ENCODE results near the gene RNF31.

Gene RNF31

DNA sequence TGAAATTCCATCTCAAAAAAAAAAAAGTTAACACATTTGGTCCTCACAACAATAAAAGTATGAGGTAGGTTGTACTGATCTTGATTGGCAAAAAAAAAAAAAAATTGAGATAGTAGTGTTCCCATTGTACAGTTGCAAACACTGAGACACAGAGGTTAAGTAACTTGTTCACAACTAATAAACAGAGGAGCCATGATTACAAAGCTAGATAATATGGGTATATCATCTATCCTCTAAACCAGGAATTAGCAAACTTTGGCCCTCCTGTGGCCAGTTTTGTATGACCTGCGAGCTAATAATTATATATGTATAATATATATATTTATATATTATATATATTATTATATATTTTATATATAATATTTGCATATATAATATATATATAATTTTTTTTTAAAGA, 13.6 kb upstream of the RNF31 start:
- no peak overlapping the region for H3K4me3 ChIP-seq (ENCODE audit: low read depth, low read length)
- TF ChIP-seq, protein P1, sequence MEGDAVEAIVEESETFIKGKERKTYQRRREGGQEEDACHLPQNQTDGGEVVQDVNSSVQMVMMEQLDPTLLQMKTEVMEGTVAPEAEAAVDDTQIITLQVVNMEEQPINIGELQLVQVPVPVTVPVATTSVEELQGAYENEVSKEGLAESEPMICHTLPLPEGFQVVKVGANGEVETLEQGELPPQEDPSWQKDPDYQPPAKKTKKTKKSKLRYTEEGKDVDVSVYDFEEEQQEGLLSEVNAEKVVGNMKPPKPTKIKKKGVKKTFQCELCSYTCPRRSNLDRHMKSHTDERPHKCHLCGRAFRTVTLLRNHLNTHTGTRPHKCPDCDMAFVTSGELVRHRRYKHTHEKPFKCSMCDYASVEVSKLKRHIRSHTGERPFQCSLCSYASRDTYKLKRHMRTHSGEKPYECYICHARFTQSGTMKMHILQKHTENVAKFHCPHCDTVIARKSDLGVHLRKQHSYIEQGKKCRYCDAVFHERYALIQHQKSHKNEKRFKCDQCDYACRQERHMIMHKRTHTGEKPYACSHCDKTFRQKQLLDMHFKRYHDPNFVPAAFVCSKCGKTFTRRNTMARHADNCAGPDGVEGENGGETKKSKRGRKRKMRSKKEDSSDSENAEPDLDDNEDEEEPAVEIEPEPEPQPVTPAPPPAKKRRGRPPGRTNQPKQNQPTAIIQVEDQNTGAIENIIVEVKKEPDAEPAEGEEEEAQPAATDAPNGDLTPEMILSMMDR (IDR thresholded peaks at IDR 0.05; ENCODE audit: low read depth, low read length, missing control alignments): no peak
- DNase-seq (ENCODE audit: low read depth): no peak

DNA sequence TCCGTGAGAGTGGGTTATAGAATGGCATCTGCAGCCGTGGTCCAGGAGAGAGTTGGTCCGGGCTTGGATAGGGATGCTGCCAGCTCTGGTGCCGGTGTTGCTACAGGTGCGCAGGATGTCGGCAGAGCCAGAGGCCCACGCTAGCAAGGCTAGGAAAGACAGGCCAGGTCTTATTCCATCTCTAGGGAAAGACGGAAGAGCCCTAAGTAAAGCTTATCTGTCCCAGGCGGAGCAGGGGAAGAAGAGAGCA, 11.8 kb upstream of the RNF31 start:
- H3K4me3 ChIP-seq (ENCODE audit: low read depth, low read length): peak overlapping the region; percentile 95
- DNase-seq (ENCODE audit: low read depth): no peak
- TF ChIP-seq, protein P1 (IDR thresholded peaks at IDR 0.05; ENCODE audit: low read depth, low read length, missing control alignments): no peak

DNA sequence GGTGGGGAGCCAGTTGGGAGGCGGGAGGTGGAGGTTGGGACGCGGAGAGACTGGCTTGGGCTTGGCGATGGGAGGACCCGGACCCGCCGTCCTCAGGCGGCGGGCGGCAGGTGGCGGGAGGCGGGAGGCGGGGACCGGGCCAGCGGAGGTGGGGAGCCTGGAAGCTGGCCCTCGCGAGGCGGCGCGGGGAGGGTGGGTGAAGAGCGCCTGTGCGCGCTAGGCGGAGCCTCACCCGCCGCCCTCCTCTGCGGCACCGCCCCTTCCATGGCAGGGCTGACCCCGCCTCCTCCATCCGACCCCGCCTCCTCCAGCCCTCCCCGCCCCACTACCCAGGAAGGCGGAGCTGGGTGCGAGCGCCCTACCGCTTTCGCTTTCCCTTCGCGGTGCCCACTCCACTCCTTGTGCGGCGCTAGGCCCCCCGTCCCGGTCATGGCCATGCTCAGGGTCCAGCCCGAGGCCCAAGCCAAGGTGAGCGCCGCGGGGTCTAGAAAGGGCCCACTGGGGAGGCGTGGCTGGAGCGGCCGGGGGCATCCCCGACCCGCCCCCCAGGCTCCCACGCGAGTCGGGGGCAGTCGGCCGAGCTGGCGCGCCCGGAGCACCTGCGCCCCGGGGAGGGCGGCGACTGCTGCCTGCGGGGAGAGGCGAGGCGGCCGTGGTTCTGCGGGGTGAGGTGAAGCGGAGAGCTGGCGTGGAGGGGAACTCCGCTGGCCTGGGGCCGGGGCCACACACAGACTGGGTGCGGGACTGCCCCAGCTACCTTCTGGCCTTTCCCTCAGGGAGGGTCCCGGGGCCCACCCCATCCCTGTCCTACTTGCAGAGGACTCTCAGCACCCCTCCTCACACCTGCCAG, 11.2 kb upstream of the RNF31 start, which contains the start of gene PSME1:
TSS of gene PSME1 (plus strand) at position 361 of the 850 bp plus-strand sequence. CDS start at position 430, 69 bp downstream.
- DNase-seq (ENCODE audit: low read depth): peak; percentile 55
- peak within 1 kb of the TSS; percentile 95 for H3K4me3 ChIP-seq (ENCODE audit: low read depth, low read length)
- TF ChIP-seq, protein P1 (IDR thresholded peaks at IDR 0.05; ENCODE audit: low read depth, low read length, missing control alignments): no peak

DNA sequence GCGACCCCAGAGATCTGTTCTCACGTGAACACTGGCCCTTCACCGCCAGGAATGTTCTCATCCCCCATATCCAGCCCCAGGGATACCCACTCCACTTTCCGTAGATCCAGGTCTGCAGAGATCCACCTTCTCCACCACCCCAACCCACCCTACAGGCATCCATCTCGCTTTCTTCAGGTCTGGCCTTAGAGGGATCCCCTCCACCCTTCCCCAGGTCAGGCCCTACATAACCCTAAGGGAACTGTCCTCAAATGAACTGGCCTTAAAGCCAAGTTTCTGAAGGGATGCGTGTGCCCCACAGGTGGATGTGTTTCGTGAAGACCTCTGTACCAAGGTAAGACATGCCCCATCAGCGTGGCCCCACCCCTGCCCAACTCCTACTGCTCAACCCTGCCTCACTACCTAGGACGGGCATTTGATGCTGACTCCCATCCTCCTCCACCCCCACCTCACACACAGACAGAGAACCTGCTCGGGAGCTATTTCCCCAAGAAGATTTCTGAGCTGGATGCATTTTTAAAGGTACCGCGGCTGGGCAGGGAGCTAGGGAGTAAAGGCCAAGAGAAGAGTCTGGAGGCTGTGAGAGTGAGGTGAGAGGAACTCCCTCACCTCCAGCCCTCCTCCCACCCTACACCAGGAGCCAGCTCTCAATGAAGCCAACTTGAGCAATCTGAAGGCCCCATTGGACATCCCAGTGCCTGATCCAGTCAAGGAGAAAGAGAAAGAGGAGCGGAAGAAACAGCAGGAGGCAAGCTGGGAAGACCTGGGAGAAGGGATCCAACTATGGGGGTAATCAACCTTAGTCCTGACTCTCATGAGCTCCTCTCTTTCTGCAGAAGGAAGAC, 10.4 kb upstream of the RNF31 start:
- TF ChIP-seq, protein P1 (IDR thresholded peaks at IDR 0.05; ENCODE audit: low read depth, low read length, missing control alignments): no peak
- no peak for DNase-seq (ENCODE audit: low read depth)
- H3K4me3 ChIP-seq (ENCODE audit: low read depth, low read length): peak overlapping the region; percentile 95

DNA sequence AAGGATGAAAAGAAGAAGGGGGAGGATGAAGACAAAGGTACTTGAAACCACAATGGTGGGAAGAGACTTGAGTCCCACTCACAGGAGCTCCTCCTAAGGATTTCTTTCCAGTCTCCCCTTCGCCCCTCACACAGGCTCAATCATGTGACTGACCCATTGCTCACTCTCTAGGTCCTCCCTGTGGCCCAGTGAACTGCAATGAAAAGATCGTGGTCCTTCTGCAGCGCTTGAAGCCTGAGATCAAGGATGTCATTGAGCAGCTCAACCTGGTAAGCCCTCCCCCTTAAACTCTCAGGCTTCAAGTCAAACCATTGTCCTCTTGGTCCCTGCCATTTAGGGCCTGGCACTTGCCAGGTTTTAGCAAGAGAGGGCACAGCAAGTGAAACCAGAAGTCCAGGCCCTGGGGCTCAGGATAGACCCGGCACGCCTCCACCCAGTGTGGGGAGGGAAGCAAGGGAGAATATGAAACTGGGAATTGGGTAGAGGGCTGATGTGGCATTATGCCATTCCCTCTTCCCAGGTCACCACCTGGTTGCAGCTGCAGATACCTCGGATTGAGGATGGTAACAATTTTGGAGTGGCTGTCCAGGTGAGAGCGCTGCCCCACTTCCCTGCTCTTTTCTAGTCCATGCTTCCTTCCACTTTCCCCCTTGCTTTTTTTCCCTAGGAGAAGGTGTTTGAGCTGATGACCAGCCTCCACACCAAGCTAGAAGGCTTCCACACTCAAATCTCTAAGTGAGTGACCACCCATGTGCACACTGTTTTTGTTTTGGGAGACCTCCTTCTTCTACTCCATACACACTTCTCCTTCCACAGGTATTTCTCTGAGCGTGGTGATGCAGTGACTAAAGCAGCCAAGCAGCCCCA, 9.5 kb upstream of the RNF31 start:
- TF ChIP-seq, protein P1 (IDR thresholded peaks at IDR 0.05; ENCODE audit: low read depth, low read length, missing control alignments): no peak
- H3K4me3 ChIP-seq (ENCODE audit: low read depth, low read length): no peak overlapping the region
- DNase-seq (ENCODE audit: low read depth): no peak

DNA sequence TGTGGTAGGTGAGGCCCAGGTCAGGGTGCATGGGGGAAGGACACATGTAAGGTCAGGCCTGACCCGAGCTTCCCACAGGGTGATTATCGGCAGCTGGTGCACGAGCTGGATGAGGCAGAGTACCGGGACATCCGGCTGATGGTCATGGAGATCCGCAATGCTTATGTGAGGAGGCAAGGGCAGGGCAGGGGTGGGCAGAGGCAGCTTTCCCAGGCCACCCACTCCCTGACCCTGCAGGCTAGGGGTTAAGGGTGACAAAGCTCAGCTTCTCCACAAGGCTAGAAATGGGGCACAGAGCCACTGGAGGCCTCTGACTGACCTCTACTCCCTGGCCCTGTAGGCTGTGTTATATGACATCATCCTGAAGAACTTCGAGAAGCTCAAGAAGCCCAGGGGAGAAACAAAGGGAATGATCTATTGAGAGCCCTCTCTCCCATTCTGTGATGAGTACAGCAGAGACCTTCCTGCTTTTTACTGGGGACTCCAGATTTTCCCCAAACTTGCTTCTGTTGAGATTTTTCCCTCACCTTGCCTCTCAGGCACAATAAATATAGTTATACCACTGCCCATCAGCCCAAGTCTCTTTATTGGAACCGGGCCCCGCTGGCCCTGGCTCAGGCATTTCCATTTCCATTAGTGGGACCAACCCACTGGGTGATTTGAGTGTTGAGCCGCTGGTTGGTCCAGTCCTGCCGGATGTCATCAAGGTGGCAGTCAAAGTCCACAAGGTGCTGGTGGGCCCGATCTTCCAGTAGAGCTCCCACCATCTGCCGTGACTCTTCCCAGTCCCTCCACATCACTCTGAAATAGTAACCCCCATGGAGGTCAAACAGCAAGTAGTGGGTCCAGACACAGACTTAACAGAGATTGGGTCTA, 8.7 kb upstream of the RNF31 start:
- TF ChIP-seq, protein P1 (IDR thresholded peaks at IDR 0.05; ENCODE audit: low read depth, low read length, missing control alignments): no peak
- no peak for DNase-seq (ENCODE audit: low read depth)
- no peak overlapping the region; the same call in 1 of the 2 replicates for H3K4me3 ChIP-seq (ENCODE audit: low read depth, low read length)
